ENCODE data around the gene CPT1B.

DNA sequence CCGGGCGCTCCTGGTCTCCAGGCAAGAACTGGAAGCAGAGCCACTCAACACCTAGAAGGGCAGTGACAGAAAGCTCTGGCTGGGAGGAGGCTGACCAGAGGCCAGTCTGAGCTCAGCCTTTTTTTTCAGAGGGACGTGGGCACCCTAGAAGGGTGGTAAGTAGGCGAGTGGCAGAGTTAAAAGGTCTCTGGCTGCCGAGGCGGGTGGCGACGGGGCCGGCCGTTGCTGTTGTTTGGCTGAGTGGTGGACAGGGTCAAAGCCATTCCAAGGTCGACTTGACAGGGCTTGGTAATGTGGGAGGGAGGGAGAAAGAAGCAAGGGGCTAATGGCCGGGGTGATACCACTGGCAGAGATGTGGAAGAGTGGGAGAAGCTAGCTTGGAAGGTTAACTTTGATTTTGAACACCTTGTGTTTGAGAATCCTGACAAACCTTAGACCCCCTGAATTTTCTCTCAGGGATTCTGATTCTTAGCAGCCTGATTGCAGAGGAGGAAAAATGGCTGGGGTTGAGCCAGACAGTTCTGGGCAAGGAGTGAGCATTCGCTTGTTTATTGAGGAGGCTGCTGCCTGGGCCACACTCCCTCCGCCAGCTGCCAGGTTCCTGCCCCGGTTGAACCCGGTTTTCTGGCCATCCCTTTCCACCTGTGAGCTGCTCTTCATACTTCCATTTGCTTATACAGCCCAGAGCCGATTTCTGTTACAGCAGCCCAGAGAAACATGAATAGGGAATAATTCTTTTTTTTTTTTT is 14.6 kb downstream of the CPT1B start:
- TF ChIP-seq, protein P1, sequence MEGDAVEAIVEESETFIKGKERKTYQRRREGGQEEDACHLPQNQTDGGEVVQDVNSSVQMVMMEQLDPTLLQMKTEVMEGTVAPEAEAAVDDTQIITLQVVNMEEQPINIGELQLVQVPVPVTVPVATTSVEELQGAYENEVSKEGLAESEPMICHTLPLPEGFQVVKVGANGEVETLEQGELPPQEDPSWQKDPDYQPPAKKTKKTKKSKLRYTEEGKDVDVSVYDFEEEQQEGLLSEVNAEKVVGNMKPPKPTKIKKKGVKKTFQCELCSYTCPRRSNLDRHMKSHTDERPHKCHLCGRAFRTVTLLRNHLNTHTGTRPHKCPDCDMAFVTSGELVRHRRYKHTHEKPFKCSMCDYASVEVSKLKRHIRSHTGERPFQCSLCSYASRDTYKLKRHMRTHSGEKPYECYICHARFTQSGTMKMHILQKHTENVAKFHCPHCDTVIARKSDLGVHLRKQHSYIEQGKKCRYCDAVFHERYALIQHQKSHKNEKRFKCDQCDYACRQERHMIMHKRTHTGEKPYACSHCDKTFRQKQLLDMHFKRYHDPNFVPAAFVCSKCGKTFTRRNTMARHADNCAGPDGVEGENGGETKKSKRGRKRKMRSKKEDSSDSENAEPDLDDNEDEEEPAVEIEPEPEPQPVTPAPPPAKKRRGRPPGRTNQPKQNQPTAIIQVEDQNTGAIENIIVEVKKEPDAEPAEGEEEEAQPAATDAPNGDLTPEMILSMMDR (conservative IDR thresholded peaks at IDR 0.05) = no peak
- no peak for TF ChIP-seq ZFX (IDR thresholded peaks at IDR 0.05)

Measured in C4-2B (cell line).